ENCODE results near the gene SELENOO.

Gene SELENOO

GRCh38 chr22:50256258-50256862 is 55.5 kb downstream of the SELENOO start:
- no peak for DNase-seq

- no peak for DNase-seq
These were observed 56.2 kb downstream of the SELENOO start for GRCh38 chr22:50257041-50257440.

- no peak for DNase-seq
These were observed 56.9 kb downstream of the SELENOO start for GRCh38 chr22:50257451-50258360.

GRCh38 chr22:50258361-50259292 is 57.8 kb downstream of the SELENOO start:
- DNase-seq = no peak

GRCh38 chr22:50259302-50259701 is 58.5 kb downstream of the SELENOO start:
- no peak for DNase-seq

GRCh38 chr22:50260434-50260800 is 59.6 kb downstream of the SELENOO start:
- no peak for DNase-seq

GRCh38 chr22:50260801-50261614 is 60.2 kb downstream of the SELENOO start:
- DNase-seq = no peak

- no peak for DNase-seq
These were observed 61.0 kb downstream of the SELENOO start, which contains the start of gene MAPK12 for GRCh38 chr22:50261615-50262459. Gene MAPK12 (minus strand): TSS chr22:50261683. CDS start chr22:50261509, 174 bp downstream.

- DNase-seq = no peak
These were observed 61.7 kb downstream of the SELENOO start for GRCh38 chr22:50262460-50262911.

- no peak for DNase-seq
These were observed 62.3 kb downstream of the SELENOO start for GRCh38 chr22:50262973-50263617.

GRCh38 chr22:50264104-50264745 is 63.4 kb downstream of the SELENOO start:
- no peak for DNase-seq

GRCh38 chr22:50264946-50265669 is 64.3 kb downstream of the SELENOO start:
- no peak for DNase-seq

GRCh38 chr22:50266994-50267393 is 66.2 kb downstream of the SELENOO start:
- no peak for DNase-seq
